Superior temporal gyrus (tissue), 1 donor: Measurements from ENCODE around the gene ENTR1.

ENCODE experiments used
- DNase-seq: peaks from one replicate; pipeline ENCODE4 v3.0.0-alpha.2; 2016; ENCODE audit errors: extremely low spot score

ENTR1 gene, protein sequence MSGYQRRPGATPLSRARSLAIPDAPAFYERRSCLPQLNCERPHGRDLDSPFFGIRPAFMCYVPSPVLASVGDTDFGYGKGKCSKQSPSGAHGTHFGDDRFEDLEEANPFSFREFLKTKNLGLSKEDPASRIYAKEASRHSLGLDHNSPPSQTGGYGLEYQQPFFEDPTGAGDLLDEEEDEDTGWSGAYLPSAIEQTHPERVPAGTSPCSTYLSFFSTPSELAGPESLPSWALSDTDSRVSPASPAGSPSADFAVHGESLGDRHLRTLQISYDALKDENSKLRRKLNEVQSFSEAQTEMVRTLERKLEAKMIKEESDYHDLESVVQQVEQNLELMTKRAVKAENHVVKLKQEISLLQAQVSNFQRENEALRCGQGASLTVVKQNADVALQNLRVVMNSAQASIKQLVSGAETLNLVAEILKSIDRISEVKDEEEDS

DNA sequence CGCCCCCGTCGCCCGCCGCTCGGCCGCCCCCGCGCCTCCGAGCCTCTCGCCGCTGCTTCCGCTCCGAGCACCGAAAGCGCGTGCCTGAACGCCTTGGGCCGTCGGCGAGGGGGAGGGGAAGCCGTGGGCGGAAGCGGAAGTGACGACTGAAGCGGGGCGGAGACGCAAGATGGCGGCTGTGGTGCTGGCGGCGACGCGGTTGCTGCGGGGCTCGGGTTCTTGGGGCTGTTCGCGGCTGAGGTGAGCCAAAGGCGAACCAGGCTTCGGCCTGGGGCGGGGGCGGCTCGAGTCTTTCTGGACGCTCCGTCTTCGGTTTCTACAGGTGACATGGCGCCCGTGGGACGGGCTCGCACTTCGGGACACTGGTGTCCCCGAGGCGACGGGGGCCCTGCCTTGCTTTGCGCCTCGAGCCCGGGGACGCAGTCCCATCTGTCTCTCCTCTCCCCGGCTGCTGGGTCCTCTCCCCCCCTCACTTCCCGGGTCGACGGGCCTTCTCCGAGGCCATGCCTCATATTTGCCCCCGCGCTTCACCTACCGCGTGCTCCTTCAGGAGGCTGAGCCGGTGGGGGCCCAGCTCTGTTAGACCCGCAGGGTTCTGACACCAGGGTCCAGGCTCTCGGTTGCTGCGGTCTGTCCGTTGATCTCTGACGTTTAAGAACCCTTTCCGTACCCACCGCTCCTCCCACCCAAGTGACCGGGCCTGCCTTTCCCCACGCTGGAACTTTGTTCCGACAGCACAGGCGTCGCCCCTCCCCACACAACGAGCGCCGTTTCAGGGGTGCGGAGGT lies at the start of gene ENTR1, which contains the start of gene PMPCA:
Gene ENTR1, minus strand, starts transcription at position 115 of the 788 bp plus-strand sequence. CDS start 217 bp downstream, outside the sequence.
Gene PMPCA, plus strand, starts transcription at position 159 of the 788 bp plus-strand sequence. Its CDS starts 11 bp downstream, at position 170.
- DNase-seq, result peak; percentile 96

DNA sequence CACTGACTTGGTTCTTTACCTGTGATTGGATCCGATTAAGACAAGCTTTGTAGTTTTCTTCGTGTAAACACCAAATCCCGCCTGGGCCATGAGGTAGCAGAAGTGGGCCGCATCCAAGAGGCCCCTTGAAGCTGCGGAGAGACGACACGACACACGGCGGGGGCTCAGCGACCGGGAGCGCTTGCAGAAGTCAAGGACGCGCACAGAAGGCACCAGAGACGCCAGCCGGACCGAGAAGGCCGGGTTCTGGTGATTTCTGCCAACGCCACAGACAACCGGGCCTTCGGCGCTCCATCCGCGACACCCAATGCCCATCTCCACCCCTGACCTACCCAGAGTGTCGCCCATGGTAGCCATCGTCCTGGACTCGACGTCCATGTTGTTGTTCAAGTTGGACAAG lies 49.0 kb upstream of the ENTR1 start:
- DNase-seq, result no peak

DNA sequence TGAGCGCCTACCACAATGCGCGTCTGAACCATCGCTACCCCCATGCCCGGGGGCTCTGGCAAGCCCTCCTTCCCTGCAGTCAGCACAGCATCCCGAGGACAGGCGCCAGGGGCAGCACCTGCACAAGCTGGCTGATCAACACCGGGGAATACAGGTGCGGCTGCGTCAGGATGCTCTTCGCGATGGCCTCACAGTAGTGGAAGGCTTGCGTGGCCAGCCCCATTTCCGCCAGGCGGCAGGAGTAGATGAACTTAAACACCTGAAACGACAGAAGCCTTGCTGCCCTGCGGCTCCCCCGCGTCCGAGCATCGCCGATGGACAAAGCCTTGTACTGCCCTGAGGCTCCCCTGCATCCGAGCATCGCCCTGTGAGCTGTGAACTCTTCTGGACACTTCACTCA lies 46.9 kb upstream of the ENTR1 start:
- DNase-seq, result no peak

DNA sequence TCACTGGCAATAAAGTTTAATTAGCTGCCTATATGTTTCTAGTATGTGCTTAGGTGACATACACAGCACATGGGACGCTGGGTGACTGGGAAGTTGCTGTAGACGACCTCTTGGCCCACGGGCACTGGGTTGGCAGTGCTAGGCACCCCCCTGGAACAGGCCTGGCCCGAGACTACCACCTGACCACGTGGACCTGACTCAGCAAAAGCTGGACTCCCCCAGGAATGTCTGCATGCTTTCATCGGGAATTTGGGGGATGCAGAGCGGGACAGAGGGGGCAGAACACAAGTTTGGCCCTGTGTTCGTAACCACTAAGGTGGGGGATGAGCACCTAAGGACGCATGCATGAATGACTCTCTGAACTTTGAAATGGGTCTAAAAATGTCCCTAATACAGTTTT lies 45.8 kb upstream of the ENTR1 start:
- no peak for DNase-seq

DNA sequence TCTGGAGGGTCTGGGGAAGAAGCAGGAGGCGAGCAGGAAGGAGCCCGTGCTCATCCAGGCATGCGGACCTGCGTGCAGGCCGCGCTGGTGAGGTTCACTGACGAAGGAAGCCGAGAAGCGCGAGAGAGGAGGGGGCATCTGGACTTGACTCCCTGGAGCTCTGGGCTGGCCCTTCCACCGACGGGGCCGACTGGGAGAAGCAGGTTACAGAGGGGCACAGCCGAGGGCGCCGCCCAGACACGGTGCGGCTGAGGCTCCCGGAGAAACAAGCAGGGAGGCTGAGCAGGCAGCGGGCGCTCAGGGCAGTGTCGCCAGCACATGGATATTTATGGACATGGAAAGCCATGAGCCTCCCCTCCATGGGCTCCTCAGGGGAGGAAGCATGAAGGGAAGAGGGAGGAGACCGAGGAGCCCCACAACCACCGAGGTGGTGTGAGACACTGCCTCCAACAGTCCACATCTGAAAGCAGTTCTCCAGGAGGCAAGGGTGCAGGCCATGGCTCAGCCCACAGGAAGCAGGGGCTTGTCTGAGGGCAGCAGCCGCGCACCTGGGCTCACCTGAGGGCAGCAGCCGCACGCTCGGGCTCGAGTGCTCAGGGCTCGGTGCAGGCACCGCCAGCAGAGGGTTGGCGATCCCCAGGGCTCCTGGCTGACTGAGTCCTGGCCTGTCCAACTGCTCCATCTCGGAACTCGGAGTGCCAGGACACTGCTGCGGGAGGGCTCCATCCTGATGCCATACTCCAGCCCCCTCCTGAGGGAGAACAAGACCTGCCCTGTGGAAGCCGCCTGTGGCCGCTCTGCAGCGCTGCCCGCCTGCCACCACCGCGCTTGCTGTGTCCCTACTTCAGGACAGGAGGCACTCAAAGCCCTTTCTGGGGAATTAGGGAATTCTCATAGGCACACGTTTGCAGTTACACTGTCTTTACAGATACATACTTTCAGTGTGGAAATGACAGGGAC lies 44.9 kb upstream of the ENTR1 start:
- DNase-seq, result no peak

DNA sequence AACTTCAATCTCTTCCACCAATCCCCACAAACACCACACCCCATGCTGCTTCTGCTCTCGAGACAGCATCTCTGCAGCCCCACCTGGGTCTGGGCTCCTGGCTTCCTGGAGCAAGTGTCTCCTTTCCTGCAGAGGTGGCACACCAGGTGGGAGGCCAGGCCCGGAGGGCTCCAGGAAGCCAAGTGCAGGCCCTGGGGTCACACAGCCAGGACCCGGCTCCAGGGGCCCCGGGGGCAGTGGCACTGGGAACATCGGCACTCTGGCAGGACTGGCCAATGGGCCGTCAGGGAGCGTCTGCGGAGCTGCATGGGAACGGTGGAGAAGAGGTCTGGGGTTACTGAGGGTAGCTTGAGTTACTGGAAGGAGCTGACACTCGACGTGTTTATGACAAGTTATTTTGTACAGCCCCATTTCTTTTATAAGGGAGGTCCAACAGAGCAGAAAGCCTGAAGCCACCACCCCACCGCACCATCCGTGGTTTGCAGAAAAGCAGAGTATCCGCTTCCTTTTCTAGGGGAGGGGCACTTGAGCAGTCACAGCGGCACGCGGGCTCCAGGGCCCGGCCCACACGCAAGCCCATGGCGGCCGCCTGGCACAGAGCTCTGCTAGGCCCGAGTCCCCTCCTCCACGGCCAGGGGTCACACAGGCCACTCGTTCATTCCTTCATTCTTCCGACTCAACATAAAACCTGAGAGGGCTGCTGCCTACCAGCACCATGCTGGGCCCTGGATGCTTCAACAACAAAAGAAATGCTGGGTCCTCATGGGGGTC lies 43.8 kb upstream of the ENTR1 start:
- DNase-seq, result no peak

DNA sequence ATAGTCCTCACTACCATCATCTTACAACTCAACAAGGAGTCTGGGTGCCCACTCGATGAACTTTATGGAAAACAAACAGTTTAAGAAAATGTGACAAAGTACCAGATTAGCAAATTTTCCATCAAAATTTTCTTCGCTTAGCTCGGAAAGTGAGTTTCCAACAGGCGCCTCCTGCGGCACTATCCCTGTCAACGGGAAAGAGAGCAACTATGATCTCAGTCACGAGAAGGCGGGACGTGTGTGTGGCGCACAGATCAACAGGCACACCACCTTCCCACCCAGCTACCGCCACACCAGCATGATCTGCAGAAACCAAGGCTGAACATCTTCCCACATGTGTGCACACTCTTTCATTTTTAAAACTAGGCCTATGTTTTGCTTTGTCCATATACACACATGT lies 42.9 kb upstream of the ENTR1 start:
- DNase-seq, result no peak

DNA sequence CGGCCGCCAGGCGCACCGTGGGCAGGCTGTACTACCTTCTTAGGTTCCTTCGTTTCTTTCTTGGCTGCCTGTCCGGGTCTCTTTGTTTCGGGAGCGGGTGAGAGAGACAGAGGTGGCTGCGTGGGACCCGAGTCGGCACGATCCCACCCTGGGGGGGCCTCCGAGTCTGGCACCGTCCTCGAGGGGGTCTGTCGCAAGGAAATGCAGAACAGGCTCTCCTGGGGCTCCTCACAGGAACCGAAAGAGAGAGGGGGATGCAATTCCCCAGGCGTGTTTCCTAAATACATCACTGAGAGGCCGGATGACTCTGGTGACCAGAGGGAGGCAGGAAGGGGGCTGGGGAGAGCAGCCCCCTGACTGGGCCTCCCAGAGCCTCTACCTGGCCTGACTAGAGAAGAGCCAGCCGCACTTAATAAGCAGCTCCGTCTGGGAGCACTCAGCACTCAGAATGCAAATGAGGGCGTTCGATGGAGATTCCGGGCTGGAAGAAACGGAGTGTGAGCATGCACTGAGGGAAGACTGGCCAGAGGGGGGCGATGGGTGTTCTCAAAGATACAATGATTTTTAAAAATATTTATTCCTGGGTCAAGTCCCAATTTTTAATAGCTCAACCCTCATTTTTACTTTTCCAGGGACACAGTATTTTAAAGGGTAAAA lies 40.9 kb upstream of the ENTR1 start:
- no peak for DNase-seq

DNA sequence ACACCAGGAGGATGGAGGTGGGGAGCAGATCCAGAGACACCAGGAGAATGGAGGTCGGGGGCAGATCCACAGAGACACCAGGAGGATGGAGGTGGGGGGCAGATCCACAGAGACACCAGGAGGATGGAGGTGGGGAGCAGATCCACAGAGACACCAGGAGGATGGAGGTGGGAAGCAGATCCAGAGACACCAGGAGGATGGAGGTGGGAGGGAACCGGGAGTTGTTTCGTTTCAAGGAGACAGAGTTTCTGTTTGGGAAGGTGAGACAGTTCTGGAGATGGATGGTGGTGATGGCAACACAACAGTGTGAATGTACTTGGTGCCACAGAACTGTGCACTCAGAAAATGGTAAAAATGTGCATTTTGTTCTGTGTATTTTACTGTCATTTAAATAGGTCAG lies 38.2 kb upstream of the ENTR1 start:
- no peak for DNase-seq

DNA sequence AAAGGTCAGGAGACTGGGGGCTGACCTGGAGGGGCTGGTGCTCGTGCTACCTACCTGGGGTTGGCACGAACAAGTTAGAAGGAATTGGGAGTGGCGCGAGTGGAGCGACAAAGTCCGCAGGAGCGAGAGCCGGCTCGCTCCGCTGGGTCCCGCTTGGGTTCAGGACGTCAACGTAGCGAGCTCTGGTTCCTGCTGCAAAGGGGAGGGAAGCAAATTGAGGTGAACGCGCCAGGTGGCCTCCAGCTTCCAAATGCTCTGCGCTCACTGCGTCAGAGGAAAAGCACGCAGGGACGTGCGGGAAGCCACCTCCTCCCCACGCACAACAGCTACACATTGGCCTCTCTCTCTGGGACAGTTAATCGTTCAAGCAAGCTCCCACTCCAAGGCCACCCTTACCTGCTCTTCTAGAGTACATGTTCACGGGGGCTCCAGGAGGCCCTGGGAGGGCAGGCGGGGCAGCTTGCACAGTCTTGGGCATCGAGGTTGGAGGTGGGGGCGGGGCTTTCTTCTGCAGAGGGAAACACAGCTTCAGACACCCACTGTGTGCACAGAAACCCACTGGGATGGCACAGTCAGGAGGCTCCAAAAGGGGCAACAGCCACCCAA lies 36.9 kb upstream of the ENTR1 start:
- DNase-seq, result no peak

DNA sequence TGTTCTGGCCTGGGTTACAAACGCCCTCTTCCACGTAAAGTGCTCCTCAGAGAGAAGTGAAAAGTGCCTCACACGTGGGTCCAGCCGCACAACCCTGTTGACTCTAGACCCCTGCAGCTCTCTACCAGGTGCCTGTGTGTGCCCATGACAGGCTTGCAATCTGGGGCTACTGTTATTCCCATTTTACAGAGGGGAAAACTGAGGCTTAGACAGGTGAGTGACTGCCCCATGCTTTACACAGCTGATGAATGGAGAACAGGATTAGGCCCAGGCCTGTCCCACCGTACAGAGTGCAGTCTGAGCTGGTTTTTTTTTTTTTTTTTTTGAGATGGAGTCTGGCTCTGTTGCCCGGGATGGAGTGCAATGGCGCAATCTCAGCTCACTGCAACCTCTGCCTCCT lies 35.4 kb upstream of the ENTR1 start:
- no peak for DNase-seq

DNA sequence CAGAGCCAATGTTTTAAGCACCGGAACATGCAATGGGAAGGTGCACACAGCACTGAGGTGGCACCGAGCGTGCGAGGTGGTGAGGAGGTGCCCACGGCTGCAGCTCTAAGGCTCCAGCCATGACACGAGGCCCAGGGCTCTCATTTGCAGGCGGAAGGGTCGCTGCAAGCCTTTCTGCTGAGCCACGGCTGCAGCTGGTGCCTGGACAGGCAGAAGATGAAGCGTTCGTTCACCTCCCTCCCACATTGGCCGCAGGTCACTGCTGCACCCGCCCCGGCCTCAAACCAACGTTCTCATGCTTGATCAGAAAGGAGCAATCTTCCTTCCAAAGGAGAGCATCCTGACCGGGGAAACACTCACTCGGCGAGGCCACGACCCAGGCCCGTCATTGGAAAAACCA lies 33.7 kb upstream of the ENTR1 start:
- no peak for DNase-seq

DNA sequence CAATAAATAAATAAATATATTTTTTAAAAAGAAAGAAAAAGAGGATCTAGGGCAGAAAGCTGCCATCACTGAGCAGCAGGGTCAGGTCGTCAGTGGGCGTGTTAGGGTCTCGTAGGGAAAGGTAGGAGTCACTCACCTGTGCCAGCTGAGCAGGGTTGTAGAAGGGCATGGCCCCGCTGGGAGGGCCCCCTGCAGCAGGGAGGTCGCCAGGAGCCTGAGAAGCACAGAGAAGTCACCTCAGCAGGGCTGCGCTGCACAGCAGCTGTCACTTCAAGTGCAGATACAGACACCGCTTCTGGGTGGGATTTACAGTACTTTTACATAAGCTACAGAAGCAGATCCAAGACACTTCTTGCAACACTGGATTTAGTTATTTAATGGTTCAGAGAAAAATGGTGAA lies 33.3 kb upstream of the ENTR1 start:
- DNase-seq, result no peak

DNA sequence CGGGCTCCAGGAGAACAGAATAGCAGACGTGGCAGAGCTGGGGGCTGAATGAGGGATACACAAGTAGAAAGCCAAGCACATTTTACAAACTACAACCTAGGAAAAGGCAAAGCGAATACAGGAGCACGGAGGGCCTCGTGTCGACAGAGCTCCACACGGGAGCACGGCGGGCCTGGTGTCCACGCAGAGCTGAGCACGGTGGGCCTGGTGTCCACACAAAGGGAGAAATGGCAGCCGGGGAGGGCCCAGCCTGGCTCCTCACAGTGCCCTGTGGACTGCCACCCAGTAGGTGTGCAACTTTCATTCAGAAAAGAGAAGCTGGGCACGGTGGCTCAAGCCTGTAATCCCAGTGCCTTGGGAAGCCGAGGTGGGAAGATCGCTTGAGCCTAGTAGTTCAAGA lies 32.7 kb upstream of the ENTR1 start:
- no peak for DNase-seq

DNA sequence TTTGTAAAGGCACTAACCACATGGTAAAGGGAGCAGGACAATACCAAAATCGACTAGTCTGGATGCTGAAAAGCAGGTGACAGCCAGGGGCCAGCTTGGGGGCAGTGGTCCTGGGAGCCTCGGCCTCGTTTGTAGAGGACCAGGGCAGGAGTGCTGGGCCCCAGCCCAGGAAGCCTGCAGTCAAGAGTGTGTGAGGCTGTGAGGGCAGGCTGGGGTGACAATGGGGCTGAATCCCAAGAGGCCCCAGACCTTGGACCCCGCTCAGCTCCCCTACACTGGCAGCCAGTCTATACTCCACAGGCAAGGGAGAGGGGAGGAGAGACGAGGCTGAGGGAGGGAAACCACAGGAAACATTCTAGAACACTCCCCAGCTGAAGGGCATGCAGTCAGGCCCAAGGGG lies 31.9 kb upstream of the ENTR1 start:
- DNase-seq, result no peak

DNA sequence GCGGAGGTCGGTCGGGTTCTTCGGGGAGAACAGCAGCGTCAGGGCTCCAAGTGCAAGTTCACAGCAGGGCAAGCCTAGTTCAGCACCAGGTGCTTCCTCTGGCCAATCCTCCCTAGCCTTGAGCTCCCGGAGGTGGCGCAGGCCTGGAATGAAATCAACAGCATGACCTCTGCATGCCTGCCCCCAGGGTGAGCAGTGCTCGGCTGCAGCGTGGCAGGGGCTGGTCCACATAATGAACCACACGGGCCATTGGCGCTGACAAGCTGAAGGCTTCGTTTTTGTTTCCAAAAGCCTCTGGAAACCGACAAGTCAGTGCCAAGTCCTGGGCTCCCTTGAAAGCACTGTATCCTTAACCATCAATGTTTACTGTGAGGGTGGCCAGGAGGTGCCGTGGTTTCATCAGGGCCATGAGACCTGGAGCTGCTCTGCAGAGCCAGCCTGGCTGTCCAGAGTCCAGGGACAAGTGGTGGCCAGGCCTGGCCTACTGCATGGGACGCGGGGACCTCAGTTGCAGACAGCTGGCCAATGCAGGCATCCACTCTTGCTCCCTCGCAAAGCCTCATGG lies 31.3 kb upstream of the ENTR1 start:
- DNase-seq, result no peak

DNA sequence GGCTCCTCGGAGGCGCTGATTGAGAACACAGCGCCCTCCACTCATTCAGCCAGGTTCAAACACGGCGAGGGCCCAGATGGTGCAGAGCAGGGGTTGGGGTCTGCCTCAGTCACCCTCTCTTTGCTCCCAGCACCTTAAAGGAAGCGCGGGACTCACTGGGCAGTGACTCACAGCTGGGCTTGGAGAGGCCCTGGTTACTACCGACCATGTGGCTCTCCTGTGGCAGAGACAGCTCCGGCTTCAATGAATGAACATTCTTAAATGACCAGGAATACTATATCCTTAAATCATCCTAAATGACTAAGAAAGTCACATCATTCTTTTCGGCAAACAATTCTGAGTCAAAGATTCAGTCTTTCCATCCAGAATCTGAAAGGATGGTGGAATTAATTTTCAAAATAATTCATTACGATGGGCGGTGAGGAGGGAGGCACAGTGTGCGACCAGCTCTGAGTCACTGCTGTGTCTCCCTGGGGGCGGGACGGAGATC lies 30.8 kb upstream of the ENTR1 start:
- DNase-seq, result no peak

DNA sequence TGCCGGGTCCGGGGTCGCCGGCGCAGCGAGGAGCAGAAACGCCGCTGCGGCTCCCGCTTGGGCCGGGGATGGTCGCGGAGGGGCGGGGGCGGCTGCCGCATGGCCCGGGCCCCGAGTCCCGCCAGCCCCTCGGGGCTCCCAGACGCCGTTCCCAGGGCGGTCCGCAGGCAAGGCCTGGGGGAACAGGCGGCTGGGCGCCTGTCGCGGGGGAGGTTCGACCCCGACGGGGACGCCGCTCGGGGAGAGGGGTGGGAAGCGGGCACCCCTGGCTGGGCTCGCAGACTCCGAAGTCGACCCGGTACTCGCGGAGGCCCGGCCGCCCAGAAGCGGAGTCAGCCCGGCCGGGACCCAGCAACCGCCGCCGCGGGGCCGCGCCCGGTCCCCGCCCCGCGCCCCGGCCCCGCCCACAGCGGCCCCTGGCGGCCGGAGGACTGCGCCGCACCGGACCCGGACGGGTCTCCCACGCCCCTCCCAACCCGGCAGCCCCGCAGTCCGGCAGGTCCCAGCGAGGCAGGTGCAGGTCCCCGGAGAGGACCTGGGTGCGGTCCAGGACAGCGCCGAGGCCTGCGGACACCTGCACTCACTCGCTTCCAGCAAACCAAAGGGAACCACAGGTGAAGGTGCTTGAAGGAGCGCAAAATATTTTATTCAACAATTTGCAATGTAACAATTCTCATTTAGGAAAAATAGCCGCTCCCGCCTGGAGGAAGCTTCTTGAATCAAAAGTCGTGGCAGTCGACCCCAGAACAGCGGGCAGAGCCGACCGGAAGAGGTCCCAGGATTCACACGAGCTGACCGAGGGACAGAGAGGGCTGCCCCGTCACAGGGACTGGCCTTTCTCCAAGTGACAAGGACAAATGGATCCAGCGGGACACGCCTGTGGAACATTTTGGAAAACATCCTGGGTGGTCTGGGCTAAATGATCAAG lies 29.3 kb upstream of the ENTR1 start, which contains the start of gene INPP5E:
Gene INPP5E, minus strand, starts transcription at position 365 of the 928 bp plus-strand sequence. CDS start 426 bp downstream, outside the sequence.
- DNase-seq, result peak; percentile 56
